OCI-LY7 (cell line): Measurements from ENCODE around the gene EIF2S2. TPM values are rescaled to one million over a fixed set of nuclear protein-coding genes. Genes with fewer than 3 reads are reported as not detected.
A peak's percentile ranks its signal among the peaks of the same experiment; 100 is the strongest.

Experiments used
- BruUV-seq: library from RNA; stranded (reverse); fragments of 400-500 nt; replicated peaks from 2 replicates; lab custom pipeline; 2021; lab: Mats Ljungman, UMichigan
- CTCF ChIA-PET: fragments of 300-600 bp; sonication (Branson Sonifier 250); formaldehyde crosslinking; loops from one replicate; lab custom pipeline; 2022; ENCODE audit warnings: antibody characterized with exemption; ENCODE audit not compliant: unreplicated experiment; lab: Charles Lee
- POLR2A ChIA-PET: fragments of 300-600 bp; sonication (Branson Sonifier 250); formaldehyde crosslinking; loops from one replicate; lab custom pipeline; 2022; ENCODE audit warnings: antibody characterized with exemption; lab: Charles Lee
- DNase-seq: peaks from one replicate; pipeline ENCODE4 v3.0.0-alpha.2; 2015; ENCODE audit warnings: low spot score
- H2AFZ ChIP-seq: fragments of 200-600 bp; sonication (generic), shearing (Covaris generic); 2 replicates; pipeline ENCODE4 v1.6.1; 2014; ENCODE audit warnings: mild to moderate bottlenecking, antibody characterized with exemption, low read length, moderate library complexity
- H3K27ac ChIP-seq: fragments of 200-600 bp; sonication (generic); 2 replicates; pipeline ENCODE4 v1.5.1; 2014; ENCODE audit warnings: mixed run types, low read depth, mild to moderate bottlenecking, moderate library complexity, low read length, inconsistent platforms; ENCODE audit not compliant: poor library complexity, severe bottlenecking
- H3K36me3 ChIP-seq: fragments of 200-600 bp; sonication (generic); 2 replicates; pipeline ENCODE4 v1.6.1; 2014; ENCODE audit warnings: mild to moderate bottlenecking, antibody characterized with exemption, low read length, moderate library complexity, mixed read lengths; ENCODE audit not compliant: insufficient read depth
- H3K4me1 ChIP-seq: fragments of 200-600 bp; sonication (generic); 2 replicates; pipeline ENCODE4 v1.5.1; 2014; ENCODE audit warnings: mild to moderate bottlenecking, low read length; ENCODE audit not compliant: insufficient read depth, poor library complexity, severe bottlenecking
- H3K4me2 ChIP-seq: fragments of 200-600 bp; sonication (generic); 2 replicates; pipeline ENCODE4 v1.6.1; 2014; ENCODE audit warnings: mild to moderate bottlenecking, low read length
- H3K4me3 ChIP-seq: fragments of 200-600 bp; sonication (generic); 2 replicates; pipeline ENCODE4 v1.5.1; 2014; ENCODE audit warnings: mild to moderate bottlenecking, low read depth, low read length; ENCODE audit not compliant: poor library complexity, severe bottlenecking
- H3K79me2 ChIP-seq: fragments of 200-600 bp; sonication (generic); 2 replicates; pipeline ENCODE4 v1.6.1; 2016; ENCODE audit warnings: low read depth, mild to moderate bottlenecking, low read length, moderate library complexity, mixed read lengths; ENCODE audit not compliant: insufficient read depth
- H3K9me2 ChIP-seq: fragments of 200-600 bp; sonication (generic); 2 replicates; pipeline ENCODE4 v1.6.1; 2016; ENCODE audit warnings: mild to moderate bottlenecking, low read length, mixed read lengths; ENCODE audit not compliant: insufficient read depth
- H3K9me3 ChIP-seq: fragments of 200-600 bp; sonication (generic); 2 replicates; pipeline ENCODE4 v1.6.1; 2014; ENCODE audit warnings: mild to moderate bottlenecking, mixed run types, low read length, mixed read lengths
- H4K20me1 ChIP-seq: fragments of 200-600 bp; sonication (generic); 2 replicates; pipeline ENCODE4 v1.6.1; 2014; ENCODE audit warnings: mild to moderate bottlenecking, antibody characterized with exemption, low read length, moderate library complexity, mixed read lengths; ENCODE audit not compliant: insufficient read depth
- CTCF ChIP-seq: fragments of 200-600 bp; sonication (generic); conservative IDR thresholded peaks from 2 replicates; pipeline ENCODE4 v1.5.1; 2014; ENCODE audit warnings: mild to moderate bottlenecking, antibody characterized with exemption, low read length, moderate library complexity, mixed read lengths
- EZH2phosphoT487 ChIP-seq: fragments of 200-600 bp; sonication (generic); IDR thresholded peaks from 2 replicates; pipeline ENCODE4 v1.6.1; 2018; ENCODE audit warnings: low read depth, borderline replicate concordance, mild to moderate bottlenecking, mixed run types, antibody characterized with exemption, low read length, moderate library complexity, mixed read lengths
- intact Hi-C: fragments of 100-400 bp; cut with micrococcal nuclease; formaldehyde crosslinking; loops from one replicate; pipeline ENCODE4 v1.10.0; 2022; ENCODE audit not compliant: unreplicated experiment
- total RNA-seq, 2 experiments: library from RNA; depleted of rRNA in 1 of 2; stranded (reverse); fragments of >200 nt in 1 of 2; shearing (Covaris generic) in 1 of 2; gene quantifications; 2 replicates each; pipeline ENCODE4 v1.2.3, GENCODE V29; 2014 to 2022

EIF2S2 gene
- total RNA-seq, 2 experiments from 2014 or later = 104 to 130 TPM

GRCh38 chr20:34060970-34061369 is 51.1 kb downstream of the EIF2S2 start:
- ChIA-PET CTCF (no interaction called here), POLR2A (interaction anchor here (0.6 to 0.7 kb wide), 2 partner anchors 31 to 37 kb away, joined by 3 read pairs; no protein-coding TSS in a partner anchor)
- H3K9me3 ChIP-seq = no peaks in the 10 kb centered on the region
- H3K36me3 ChIP-seq = peaks cover 64% of the 10 kb centered on the region
- intact Hi-C loops = no loop called here
- H3K9me2 ChIP-seq = no peaks in the 10 kb centered on the region
- H3K4me1 ChIP-seq = peaks cover 19% of the 10 kb centered on the region
- TF ChIP-seq EZH2phosphoT487 = no peak
- TF ChIP-seq CTCF = no peak
- DNase-seq = no peak
- H4K20me1 ChIP-seq = peaks cover 8% of the 10 kb centered on the region; the same call in 1 of the 2 replicates
- BruUV-seq = no TSS peak
- no peak overlapping the region for H3K4me3 ChIP-seq
- H2AFZ ChIP-seq = no peak overlapping the region
- no peak overlapping the region for H3K27ac ChIP-seq
- H3K4me2 ChIP-seq = no peak overlapping the region
- H3K79me2 ChIP-seq = peaks cover 47% of the 10 kb centered on the region; the same call in 1 of the 2 replicates

GRCh38 chr20:34058831-34059230 is 53.2 kb downstream of the EIF2S2 start:
- POLR2A ChIA-PET = interaction anchor here (0.5 kb wide), 1 partner anchor 32 kb away, joined by 3 read pairs; no protein-coding TSS in a partner anchor
- Histone ChIP-seq H3K4me3 (no peak overlapping the region), H3K79me2 (peaks cover 64% of the 10 kb centered on the region; the same call in 1 of the 2 replicates), H3K27ac (no peak overlapping the region), H3K4me2 (peak overlapping the region; percentile 39), H3K4me1 (peaks cover 19% of the 10 kb centered on the region), H3K9me2 (no peaks in the 10 kb centered on the region), H3K36me3 (peaks cover 55% of the 10 kb centered on the region), H2AFZ (no peak overlapping the region), H4K20me1 (peaks cover 8% of the 10 kb centered on the region; the same call in 1 of the 2 replicates), H3K9me3 (no peaks in the 10 kb centered on the region)
- peak; percentile 43 for DNase-seq
- TF ChIP-seq EZH2phosphoT487 (no peak), CTCF (no peak)
- CTCF ChIA-PET = interaction anchor here (1.8 kb wide), 1 partner anchor 10 kb away, joined by 4 read pairs; no protein-coding TSS in a partner anchor
- intact Hi-C loops = no loop called here
- BruUV-seq = no TSS peak

GRCh38 chr20:34055290-34055689 is 56.8 kb downstream of the EIF2S2 start:
- Histone ChIP-seq H3K79me2 (peaks cover 86% of the 10 kb centered on the region; the same call in 1 of the 2 replicates), H3K4me2 (no peak overlapping the region), H3K36me3 (peaks cover 32% of the 10 kb centered on the region), H3K27ac (no peak overlapping the region), H4K20me1 (peaks cover 8% of the 10 kb centered on the region; the same call in 1 of the 2 replicates), H3K9me2 (no peaks in the 10 kb centered on the region), H3K4me1 (peaks cover 19% of the 10 kb centered on the region), H3K4me3 (no peak overlapping the region), H3K9me3 (no peaks in the 10 kb centered on the region), H2AFZ (no peak overlapping the region)
- intact Hi-C loops = no loop called here
- TF ChIP-seq EZH2phosphoT487 (no peak), CTCF (no peak)
- DNase-seq = no peak
- no TSS peak for BruUV-seq
- CTCF ChIA-PET = no interaction called here
- POLR2A ChIA-PET = no interaction called here
